Aortic smooth muscle cell (primary cell): ENCODE results near the gene ZNF749. TPM values are rescaled to one million over a fixed set of nuclear protein-coding genes. Genes with fewer than 3 reads are reported as not detected.

Experiments
- total RNA-seq: library from RNA; depleted of rRNA; stranded (reverse); fragments of >200 nt; gene quantifications from 2 replicates; pipeline ENCODE4 v1.2.3, GENCODE V29; 2014

Gene ZNF749
- total RNA-seq, result 7.6 and 12.2 TPM in 2 replicates

GRCh38 chr19:57435062-57435978 is at the start of gene ZNF749:
Gene ZNF749, plus strand, starts transcription at chr19:57435325. Its CDS starts 254 bp downstream, at chr19:57435579.

GRCh38 chr19:57389730-57390598 is 45.2 kb upstream of the ZNF749 start, which contains the start of gene ZNF548:
Gene ZNF548, plus strand, starts transcription at chr19:57389854. Its CDS starts 246 bp downstream, at chr19:57390100.

GRCh38 chr19:57410877-57411671 is 24.1 kb upstream of the ZNF749 start, which contains the start of gene ZNF17:
Gene ZNF17, plus strand, starts transcription at chr19:57411161. Its CDS starts 2,455 bp downstream, at chr19:57413616.

GRCh38 chr19:57477191-57478008 is 42.3 kb downstream of the ZNF749 start, which contains the start of gene ZNF772:
Gene ZNF772, minus strand, starts transcription at chr19:57477566. Its CDS starts 257 bp downstream, at chr19:57477309.

GRCh38 chr19:57487477-57488298 is 52.6 kb downstream of the ZNF749 start, which contains the start of gene ZNF419:
Gene ZNF419, plus strand, starts transcription at chr19:57487750. Its CDS starts 201 bp downstream, at chr19:57487951.

Other genes with a start within 250 kb of the ZNF749 start
- 26.4 and 27.7 TPM in 2 replicates for gene ZNF264, start 243.8 kb upstream of the ZNF749 start, total RNA-seq
- gene AURKC, start 204.3 kb upstream of the ZNF749 start, total RNA-seq, result 0.66 and 0.75 TPM in 2 replicates
- 23.9 and 25.1 TPM in 2 replicates for gene ZNF805, start 194.7 kb upstream of the ZNF749 start, total RNA-seq
- gene ZNF460, start 154.8 kb upstream of the ZNF749 start, total RNA-seq, result 74.9 and 76.0 TPM in 2 replicates
- gene ZNF543, start 114.9 kb upstream of the ZNF749 start, total RNA-seq, result 10.7 and 10.8 TPM in 2 replicates
- gene ZNF304, start 84.1 kb upstream of the ZNF749 start, total RNA-seq, result 11.9 and 14.1 TPM in 2 replicates
- 9.1 and 11.5 TPM in 2 replicates for gene TRAPPC2B, start 71.8 kb upstream of the ZNF749 start, total RNA-seq
- gene ZNF547, start 71.8 kb upstream of the ZNF749 start, total RNA-seq, result 4.7 and 5.8 TPM in 2 replicates
- gene ZNF548, start 45.5 kb upstream of the ZNF749 start, total RNA-seq, result 24.7 and 25.1 TPM in 2 replicates
- gene ZNF17, start 24.2 kb upstream of the ZNF749 start, total RNA-seq, result 11.7 and 12.3 TPM in 2 replicates
- 0.79 and 0.99 TPM in 2 replicates for gene VN1R1, start 21.8 kb downstream of the ZNF749 start, total RNA-seq
- gene ZNF772, start 42.2 kb downstream of the ZNF749 start, total RNA-seq, result 27.3 and 31.0 TPM in 2 replicates
- 12.9 and 13.5 TPM in 2 replicates for gene ZNF419, start 52.4 kb downstream of the ZNF749 start, total RNA-seq
- 14.1 and 16.5 TPM in 2 replicates for gene ZNF773, start 64.6 kb downstream of the ZNF749 start, total RNA-seq
- gene ZNF549, start 92.0 kb downstream of the ZNF749 start, total RNA-seq, result 5.8 and 6.2 TPM in 2 replicates
- gene ZNF550, start 124.5 kb downstream of the ZNF749 start, total RNA-seq, result 6.9 and 9.1 TPM in 2 replicates
- gene ZNF416, start 143.6 kb downstream of the ZNF749 start, total RNA-seq, result 5.2 and 6.1 TPM in 2 replicates
- 7.6 and 12.0 TPM in 2 replicates for gene ZIK1, start 148.8 kb downstream of the ZNF749 start, total RNA-seq
- 3.6 and 4.2 TPM in 2 replicates for gene ZNF530, start 164.6 kb downstream of the ZNF749 start, total RNA-seq
- gene ZNF134, start 178.9 kb downstream of the ZNF749 start, total RNA-seq, result 18.3 and 18.9 TPM in 2 replicates
- 10.2 and 11.8 TPM in 2 replicates for gene ZNF211, start 197.8 kb downstream of the ZNF749 start, total RNA-seq
- not detected in 2 replicates for gene ZSCAN4, start 233.6 kb downstream of the ZNF749 start, total RNA-seq
- gene ZNF551, start 246.7 kb downstream of the ZNF749 start, total RNA-seq, result 4.8 and 8.2 TPM in 2 replicates